Measurements from ENCODE around the gene SMAD6. TPM values are rescaled to one million over a fixed set of nuclear protein-coding genes. Genes with fewer than 3 reads are reported as not detected.

Gene SMAD6
- total RNA-seq, 1 experiment from 2014 or later, result 8.9 TPM

DNA sequence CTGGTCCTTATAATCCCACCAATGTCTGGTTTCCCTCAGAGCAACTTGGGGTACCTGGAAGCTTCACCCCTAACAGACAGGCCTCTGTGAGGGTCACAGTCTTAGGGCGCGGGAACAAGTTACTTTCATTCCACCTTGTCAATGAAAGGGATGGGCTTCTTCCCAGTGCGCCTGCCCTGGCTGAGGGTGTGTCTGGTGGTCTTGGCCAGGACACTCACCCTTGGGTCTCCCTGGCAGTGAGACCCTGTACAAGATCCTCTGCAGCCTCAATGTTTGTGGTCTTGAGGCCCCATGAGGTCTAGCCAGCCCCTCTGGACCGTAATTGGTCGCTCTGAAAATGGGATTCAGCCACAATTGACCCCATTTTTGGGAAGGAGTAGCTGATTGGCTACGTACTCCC lies 40.2 kb downstream of the SMAD6 start:
- no peak for DNase-seq
- no peak overlapping the region for H3K4me3 Mint-ChIP-seq (ENCODE audit: unreplicated experiment)
- H3K9me3 ChIP-seq, result no peaks in the 10 kb centered on the region
- H3K27ac Mint-ChIP-seq (ENCODE audit: unreplicated experiment), result no peak overlapping the region
- H3K4me1 Mint-ChIP-seq (ENCODE audit: low read depth, unreplicated experiment), result no peaks in the 10 kb centered on the region
- BruUV-seq (replicated peaks), result no TSS peak
- POLR2A ChIA-PET, result no interaction called here
- H3K4me1 ChIP-seq, result no peaks in the 10 kb centered on the region
- H3K36me3 ChIP-seq (ENCODE audit: control insufficient read depth, insufficient read depth, low read length), result no peaks in the 10 kb centered on the region
- no peak overlapping the region for H3K4me3 ChIP-seq (ENCODE audit: low read depth, low read length)
- H3K36me3 Mint-ChIP-seq (ENCODE audit: insufficient read depth, unreplicated experiment), result no peaks in the 10 kb centered on the region
- no peaks in the 10 kb centered on the region for H3K9me3 Mint-ChIP-seq (ENCODE audit: unreplicated experiment)
- H3K27me3 Mint-ChIP-seq (ENCODE audit: insufficient read depth, unreplicated experiment), result no peaks in the 10 kb centered on the region
- intact Hi-C loops (cut with micrococcal nuclease; ENCODE audit: unreplicated experiment), result no loop called here
- CTCF ChIA-PET, result interaction anchor here (0.6 kb wide), 1 partner anchor 109 kb away, joined by 3 read pairs; no protein-coding TSS in a partner anchor
- no peaks in the 10 kb centered on the region for H3K27me3 ChIP-seq (replicated peaks; ENCODE audit: control insufficient read depth, insufficient read depth, low read length)
- TF ChIP-seq, protein P1, sequence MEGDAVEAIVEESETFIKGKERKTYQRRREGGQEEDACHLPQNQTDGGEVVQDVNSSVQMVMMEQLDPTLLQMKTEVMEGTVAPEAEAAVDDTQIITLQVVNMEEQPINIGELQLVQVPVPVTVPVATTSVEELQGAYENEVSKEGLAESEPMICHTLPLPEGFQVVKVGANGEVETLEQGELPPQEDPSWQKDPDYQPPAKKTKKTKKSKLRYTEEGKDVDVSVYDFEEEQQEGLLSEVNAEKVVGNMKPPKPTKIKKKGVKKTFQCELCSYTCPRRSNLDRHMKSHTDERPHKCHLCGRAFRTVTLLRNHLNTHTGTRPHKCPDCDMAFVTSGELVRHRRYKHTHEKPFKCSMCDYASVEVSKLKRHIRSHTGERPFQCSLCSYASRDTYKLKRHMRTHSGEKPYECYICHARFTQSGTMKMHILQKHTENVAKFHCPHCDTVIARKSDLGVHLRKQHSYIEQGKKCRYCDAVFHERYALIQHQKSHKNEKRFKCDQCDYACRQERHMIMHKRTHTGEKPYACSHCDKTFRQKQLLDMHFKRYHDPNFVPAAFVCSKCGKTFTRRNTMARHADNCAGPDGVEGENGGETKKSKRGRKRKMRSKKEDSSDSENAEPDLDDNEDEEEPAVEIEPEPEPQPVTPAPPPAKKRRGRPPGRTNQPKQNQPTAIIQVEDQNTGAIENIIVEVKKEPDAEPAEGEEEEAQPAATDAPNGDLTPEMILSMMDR (IDR thresholded peaks at IDR 0.05; ENCODE audit: insufficient read depth in 1 of 2, low read depth in 1 of 2, low read length in 1 of 2, severe bottlenecking in 1 of 2, unreplicated experiment in 1 of 2), result no peak

DNA sequence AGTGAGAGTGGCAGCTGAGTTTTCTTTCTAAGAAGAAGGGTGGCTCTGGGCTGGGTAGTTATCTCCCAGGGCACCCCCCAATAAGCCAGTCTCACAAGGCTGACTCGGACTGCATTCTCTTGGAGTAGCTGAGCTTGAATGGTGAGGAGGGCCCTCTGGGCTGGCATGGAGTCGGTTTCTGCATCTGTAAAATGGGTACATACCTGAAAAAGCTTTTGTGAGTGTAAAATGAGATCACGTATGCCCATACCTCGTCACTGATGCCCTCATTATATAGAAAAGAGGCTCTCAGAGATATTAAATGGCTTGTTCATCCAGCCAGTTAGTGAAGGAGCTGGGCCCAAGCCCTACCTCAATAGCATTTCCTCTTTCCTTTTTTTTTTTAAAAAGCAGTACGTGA lies 41.2 kb downstream of the SMAD6 start:
- CTCF ChIA-PET, result no interaction called here
- H3K4me1 ChIP-seq, result peaks cover 6% of the 10 kb centered on the region; the same call in 1 of the 2 replicates
- TF ChIP-seq, protein P1 (IDR thresholded peaks at IDR 0.05; ENCODE audit: insufficient read depth in 1 of 2, low read depth in 1 of 2, low read length in 1 of 2, severe bottlenecking in 1 of 2, unreplicated experiment in 1 of 2), result no peak
- H3K36me3 ChIP-seq (ENCODE audit: control insufficient read depth, insufficient read depth, low read length), result no peaks in the 10 kb centered on the region
- intact Hi-C loops (cut with micrococcal nuclease; ENCODE audit: unreplicated experiment), result no loop called here
- H3K9me3 Mint-ChIP-seq (ENCODE audit: unreplicated experiment), result no peaks in the 10 kb centered on the region
- H3K27me3 Mint-ChIP-seq (ENCODE audit: insufficient read depth, unreplicated experiment), result no peaks in the 10 kb centered on the region
- no peaks in the 10 kb centered on the region for H3K9me3 ChIP-seq
- H3K4me3 ChIP-seq (ENCODE audit: low read depth, low read length), result no peak overlapping the region
- no peaks in the 10 kb centered on the region for H3K27me3 ChIP-seq (replicated peaks; ENCODE audit: control insufficient read depth, insufficient read depth, low read length)
- no peak for DNase-seq
- no peaks in the 10 kb centered on the region for H3K4me1 Mint-ChIP-seq (ENCODE audit: low read depth, unreplicated experiment)
- POLR2A ChIA-PET, result no interaction called here
- BruUV-seq (replicated peaks), result no TSS peak
- no peak overlapping the region for H3K4me3 Mint-ChIP-seq (ENCODE audit: unreplicated experiment)
- no peaks in the 10 kb centered on the region for H3K36me3 Mint-ChIP-seq (ENCODE audit: insufficient read depth, unreplicated experiment)
- H3K27ac Mint-ChIP-seq (ENCODE audit: unreplicated experiment), result no peak overlapping the region

DNA sequence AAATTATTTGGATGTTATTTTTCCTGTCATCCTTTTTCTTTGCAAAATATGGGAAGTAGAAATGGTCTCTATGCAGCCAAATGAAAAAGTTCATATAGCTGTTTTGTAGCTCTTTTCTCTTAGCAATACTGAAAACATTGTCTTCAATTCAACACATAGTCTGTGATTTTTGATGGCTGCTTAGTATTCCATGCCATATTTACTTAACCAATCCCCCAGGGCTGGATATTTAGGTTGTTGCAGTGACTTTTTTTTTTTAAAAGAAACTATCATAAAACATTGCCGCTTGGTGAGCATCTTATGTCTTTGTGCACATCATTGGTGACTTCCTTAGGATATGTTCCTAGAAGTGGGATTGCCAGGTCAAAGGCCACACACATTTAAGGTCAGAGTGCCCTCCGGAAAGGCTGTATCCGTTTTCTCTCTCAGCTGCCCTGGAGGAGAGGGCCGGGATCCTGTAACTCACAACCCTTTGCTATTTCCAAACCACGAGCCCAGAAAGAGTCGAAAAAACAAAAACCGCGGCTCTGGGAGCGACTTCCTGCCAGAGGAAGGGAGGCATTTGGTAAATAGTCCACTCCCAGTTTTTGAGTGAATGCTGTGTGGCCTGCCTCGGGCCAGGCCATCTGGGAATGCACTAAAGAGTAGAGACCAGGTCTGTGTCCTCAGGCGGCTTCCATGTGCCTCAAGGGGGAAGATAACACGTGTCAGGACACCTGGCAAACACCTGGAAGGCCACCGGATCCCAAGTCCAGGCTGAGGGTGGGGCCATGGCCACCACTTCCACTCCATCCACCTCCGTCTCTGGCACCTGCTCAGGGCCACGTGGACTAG lies 41.9 kb downstream of the SMAD6 start:
- H3K36me3 ChIP-seq (ENCODE audit: control insufficient read depth, insufficient read depth, low read length), result no peaks in the 10 kb centered on the region
- intact Hi-C loops (cut with micrococcal nuclease; ENCODE audit: unreplicated experiment), result no loop called here
- H3K27me3 ChIP-seq (replicated peaks; ENCODE audit: control insufficient read depth, insufficient read depth, low read length), result no peaks in the 10 kb centered on the region
- no TSS peak for BruUV-seq (replicated peaks)
- H3K4me1 Mint-ChIP-seq (ENCODE audit: low read depth, unreplicated experiment), result no peaks in the 10 kb centered on the region
- ChIA-PET CTCF (no interaction called here), POLR2A (no interaction called here)
- H3K4me3 Mint-ChIP-seq (ENCODE audit: unreplicated experiment), result no peak overlapping the region
- H3K27me3 Mint-ChIP-seq (ENCODE audit: insufficient read depth, unreplicated experiment), result no peaks in the 10 kb centered on the region
- H3K36me3 Mint-ChIP-seq (ENCODE audit: insufficient read depth, unreplicated experiment), result no peaks in the 10 kb centered on the region
- H3K9me3 Mint-ChIP-seq (ENCODE audit: unreplicated experiment), result no peaks in the 10 kb centered on the region
- no peak overlapping the region for H3K27ac Mint-ChIP-seq (ENCODE audit: unreplicated experiment)
- TF ChIP-seq, protein P1 (IDR thresholded peaks at IDR 0.05; ENCODE audit: insufficient read depth in 1 of 2, low read depth in 1 of 2, low read length in 1 of 2, severe bottlenecking in 1 of 2, unreplicated experiment in 1 of 2), result no peak
- H3K4me1 ChIP-seq, result peaks cover 13% of the 10 kb centered on the region
- DNase-seq, result no peak
- H3K4me3 ChIP-seq (ENCODE audit: low read depth, low read length), result no peak overlapping the region
- no peaks in the 10 kb centered on the region for H3K9me3 ChIP-seq

Measured in Caco-2 (cell line).